Tibial nerve (tissue), 4 donors: Measurements from ENCODE around the gene STAT5A.

Experiments used
- EP300 ChIP-seq, 2 donors: sonication (generic); formaldehyde crosslinking; IDR thresholded peaks; one replicate each; pipeline ENCODE4 v1.6.1; 2017; ENCODE audit warnings: antibody characterized with exemption in 2 of 2, mild to moderate bottlenecking in 1 of 2
- POLR2A ChIP-seq, 2 donors: fragments of 450-650 bp; IDR thresholded peaks; one replicate each; pipeline ENCODE4 v1.6.1; 2017; ENCODE audit warnings: antibody characterized with exemption in 2 of 2, mild to moderate bottlenecking in 2 of 2, moderate library complexity in 2 of 2
- TF ChIP-seq, protein P1 (sequence below), 5 experiments: fragments of 200-600 bp in 3 of 5; fragments of 450-650 bp in 2 of 5; sonication (generic) in 3 of 5; IDR thresholded peaks; one replicate each; pipeline ENCODE4 v1.5.1; 2016 to 2019; ENCODE audit warnings: antibody characterized with exemption in 5 of 5, mild to moderate bottlenecking in 3 of 5, moderate library complexity in 2 of 5

DNA sequence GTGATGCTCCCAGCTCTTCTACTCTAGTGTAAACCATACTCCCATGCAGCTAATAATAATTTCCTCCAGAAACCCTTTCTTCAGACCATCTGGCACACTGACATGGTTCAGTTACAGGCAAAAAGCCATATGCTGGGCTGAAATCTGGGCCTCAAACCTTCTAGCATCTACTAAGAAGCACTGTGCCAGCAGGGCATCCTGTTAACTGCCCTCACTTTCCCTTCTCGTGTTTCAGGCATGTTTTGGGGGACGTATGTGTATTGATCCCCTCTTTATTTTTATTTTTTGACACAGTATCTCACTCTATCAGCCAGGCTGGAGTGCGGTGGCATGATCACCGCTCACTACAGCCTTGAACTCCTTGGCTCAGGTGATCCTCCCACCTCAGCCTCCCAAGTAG lies 33.3 kb downstream of the STAT5A start:
- TF ChIP-seq POLR2A (IDR thresholded peaks at IDR 0.05) (no peak), EP300 (IDR thresholded peaks at IDR 0.05) (no peak)
- TF ChIP-seq, protein P1, sequence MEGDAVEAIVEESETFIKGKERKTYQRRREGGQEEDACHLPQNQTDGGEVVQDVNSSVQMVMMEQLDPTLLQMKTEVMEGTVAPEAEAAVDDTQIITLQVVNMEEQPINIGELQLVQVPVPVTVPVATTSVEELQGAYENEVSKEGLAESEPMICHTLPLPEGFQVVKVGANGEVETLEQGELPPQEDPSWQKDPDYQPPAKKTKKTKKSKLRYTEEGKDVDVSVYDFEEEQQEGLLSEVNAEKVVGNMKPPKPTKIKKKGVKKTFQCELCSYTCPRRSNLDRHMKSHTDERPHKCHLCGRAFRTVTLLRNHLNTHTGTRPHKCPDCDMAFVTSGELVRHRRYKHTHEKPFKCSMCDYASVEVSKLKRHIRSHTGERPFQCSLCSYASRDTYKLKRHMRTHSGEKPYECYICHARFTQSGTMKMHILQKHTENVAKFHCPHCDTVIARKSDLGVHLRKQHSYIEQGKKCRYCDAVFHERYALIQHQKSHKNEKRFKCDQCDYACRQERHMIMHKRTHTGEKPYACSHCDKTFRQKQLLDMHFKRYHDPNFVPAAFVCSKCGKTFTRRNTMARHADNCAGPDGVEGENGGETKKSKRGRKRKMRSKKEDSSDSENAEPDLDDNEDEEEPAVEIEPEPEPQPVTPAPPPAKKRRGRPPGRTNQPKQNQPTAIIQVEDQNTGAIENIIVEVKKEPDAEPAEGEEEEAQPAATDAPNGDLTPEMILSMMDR (IDR thresholded peaks at IDR 0.05), result no peak
